HepG2 (cell line): ENCODE data around the gene ZCCHC24. TPM values are rescaled to one million over a fixed set of nuclear protein-coding genes. Genes with fewer than 3 reads are reported as not detected.
A peak's percentile ranks its signal among the peaks of the same experiment; 100 is the strongest.

ENCODE experiments used
- EED ChIP-seq: sonication (generic); formaldehyde crosslinking; IDR thresholded peaks from 2 replicates; pipeline ENCODE4 v1.5.0; 2020; ENCODE audit warnings: mild to moderate bottlenecking, missing genetic modification reagents
- ELF3 ChIP-seq: IDR thresholded peaks from 2 replicates; pipeline ENCODE4 v1.6.1; 2016; ENCODE audit warnings: missing genetic modification reagents, missing compliant biosample characterization
- FOXP1 ChIP-seq, 2 experiments: fragments of 450-650 bp in 1 of 2; IDR thresholded peaks; 2 replicates each; pipeline ENCODE4 v1.6.1; 2017 to 2018; ENCODE audit warnings: antibody characterized with exemption in 1 of 2
- HHEX ChIP-seq: IDR thresholded peaks from 2 replicates; pipeline ENCODE4 v1.6.1; 2016; ENCODE audit warnings: control low read depth
- MAZ ChIP-seq, 2 experiments: sonication (generic) in 1 of 2; formaldehyde crosslinking in 1 of 2; IDR thresholded peaks; 2 replicates each; pipeline versions ENCODE4 v1.5.0 to v1.6.1; 2012 to 2020; ENCODE audit warnings: low read depth in 2 of 2, mild to moderate bottlenecking in 2 of 2, borderline replicate concordance in 1 of 2, improper control_type of control experiment in 1 of 2, low read length in 1 of 2, missing genetic modification reagents in 1 of 2, moderate library complexity in 1 of 2
- MIER2 ChIP-seq: IDR thresholded peaks from 2 replicates; pipeline ENCODE4 v1.6.1; 2016; ENCODE audit warnings: missing biosample characterization, missing genetic modification reagents
- NR2F6 ChIP-seq, 2 experiments: IDR thresholded peaks; 2 replicates each; pipeline ENCODE4 v1.6.1; 2016; ENCODE audit warnings: antibody characterized with exemption in 1 of 2, mild to moderate bottlenecking in 1 of 2
- PTBP1 ChIP-seq: fragments of 200-400 bp; formaldehyde crosslinking; IDR thresholded peaks from 2 replicates; pipeline ENCODE4 v1.6.1; 2018; ENCODE audit warnings: low read length, low read depth; ENCODE audit not compliant: poor library complexity, severe bottlenecking
- RBAK ChIP-seq: sonication (generic); formaldehyde crosslinking; IDR thresholded peaks from 2 replicates; pipeline ENCODE4 v1.5.1; 2020; ENCODE audit warnings: mild to moderate bottlenecking, missing genetic modification reagents
- SALL1 ChIP-seq: sonication (generic); formaldehyde crosslinking; IDR thresholded peaks from 2 replicates; pipeline ENCODE4 v1.8.0; 2022; ENCODE audit warnings: mild to moderate bottlenecking, missing genetic modification reagents
- STAG1 ChIP-seq: sonication (generic); formaldehyde crosslinking; IDR thresholded peaks from 2 replicates; pipeline ENCODE4 v1.4.0; 2020; ENCODE audit warnings: missing genetic modification reagents
- ZFYVE20 ChIP-seq: sonication (generic); formaldehyde crosslinking; IDR thresholded peaks from 2 replicates; pipeline ENCODE4 v1.8.0; 2023; ENCODE audit warnings: low read depth, mild to moderate bottlenecking, moderate library complexity, missing genetic modification reagents, borderline replicate concordance
- ZNF160 ChIP-seq: sonication (generic); formaldehyde crosslinking; IDR thresholded peaks from 2 replicates; pipeline ENCODE4 v1.8.0; 2022; ENCODE audit warnings: mild to moderate bottlenecking, inconsistent platforms, missing genetic modification reagents
- ZNF234 ChIP-seq: sonication (generic); formaldehyde crosslinking; conservative IDR thresholded peaks from 2 replicates; pipeline ENCODE4 v1.5.1; 2020; ENCODE audit warnings: mild to moderate bottlenecking, missing genetic modification reagents
- ZNF282 ChIP-seq: fragments of 450-650 bp; IDR thresholded peaks from 2 replicates; pipeline ENCODE4 v1.6.1; 2018; ENCODE audit not compliant: partially characterized antibody
- ZNF644 ChIP-seq: IDR thresholded peaks from 2 replicates; pipeline ENCODE4 v1.6.1; 2016; ENCODE audit warnings: low read depth
- ZNF749 ChIP-seq: sonication (generic); formaldehyde crosslinking; IDR thresholded peaks from 2 replicates; pipeline ENCODE4 v1.8.0; 2022; ENCODE audit warnings: mild to moderate bottlenecking, missing genetic modification reagents, moderate library complexity, borderline replicate concordance
- ZNF773 ChIP-seq: sonication (generic); formaldehyde crosslinking; IDR thresholded peaks from 2 replicates; pipeline ENCODE4 v1.4.0; 2020; ENCODE audit warnings: missing genetic modification reagents, borderline replicate concordance
- ZNF792 ChIP-seq: IDR thresholded peaks from 2 replicates; pipeline ENCODE4 v1.6.1; 2016
- ZSCAN30 ChIP-seq: sonication (generic); formaldehyde crosslinking; IDR thresholded peaks from 2 replicates; pipeline ENCODE4 v1.5.0; 2020; ENCODE audit warnings: mild to moderate bottlenecking, missing genetic modification reagents
- polyA plus RNA-seq, 8 experiments: library from polyadenylated mRNA; depleted of rRNA in 3 of 8; stranded (reverse) in 7 of 8; unstranded in 1 of 8; fragments of >200 nt; fragmentation: Illumina TruSeq in 4 of 8; extraction: Trizol in 4 of 8; gene quantifications; 2 replicates each; pipeline versions ENCODE4 v1.2.1 to v1.2.3, GENCODE V29; 2011 to 2016; ENCODE audit warnings: low read depth in 4 of 8, missing spikeins in 1 of 8, mixed read lengths in 1 of 8; ENCODE audit not compliant: insufficient read depth in 1 of 8
- total RNA-seq, 5 experiments: library from RNA; depleted of rRNA; stranded (reverse); fragments of >200 nt; fragmentation: Illumina TruSeq; extraction: Trizol; gene quantifications; 2 replicates each; pipeline ENCODE4 v1.2.3, GENCODE V29; 2016; ENCODE audit warnings: low read depth in 1 of 5
- TF ChIP-seq, protein P1 (sequence below): IDR thresholded peaks from 2 replicates; pipeline ENCODE4 v1.6.1; 2012; ENCODE audit warnings: low read depth, low read length, improper control_type of control experiment
- TF ChIP-seq, protein P2 (sequence below): sonication (generic); formaldehyde crosslinking; IDR thresholded peaks from 2 replicates; pipeline ENCODE4 v1.4.0; 2020; ENCODE audit warnings: missing genetic modification reagents
- TF ChIP-seq, protein P3 (sequence below): sonication (generic); formaldehyde crosslinking; conservative IDR thresholded peaks from 2 replicates; pipeline ENCODE4 v1.4.0; 2020; ENCODE audit warnings: mild to moderate bottlenecking, missing genetic modification reagents, moderate library complexity

ZCCHC24 gene
- total and polyA plus RNA-seq, 2 of the 13 experiments (the other 11 are each of a cell fraction or from before 2014, with no cell fraction given) = 3.1 to 7.9 TPM

DNA sequence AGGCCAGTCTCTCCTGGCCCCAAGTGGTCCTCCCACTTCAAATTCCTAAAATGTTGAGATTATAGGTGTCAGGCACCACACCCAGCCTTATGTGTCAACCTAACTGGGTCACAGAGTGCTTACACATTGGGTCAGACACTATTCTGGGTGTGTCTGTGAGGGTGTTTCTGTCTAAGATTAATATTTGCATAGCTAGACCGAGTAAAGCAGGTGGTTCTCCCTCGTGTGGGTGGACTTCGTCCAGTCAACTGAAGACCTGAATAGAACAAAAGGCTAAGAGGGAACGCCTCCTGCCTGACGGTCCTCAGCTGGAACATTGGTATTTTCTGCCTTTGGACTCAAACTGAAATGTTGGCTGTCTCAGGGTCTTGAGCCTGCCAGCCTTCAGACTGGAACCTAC lies 86.6 kb downstream of the ZCCHC24 start (continued):
- peak; percentile 25; the same call in 1 of the 2 replicates for TF ChIP-seq STAG1
- TF ChIP-seq ZNF792 (CRISPR knock-in tag) = no peak
- TF ChIP-seq, protein P1, sequence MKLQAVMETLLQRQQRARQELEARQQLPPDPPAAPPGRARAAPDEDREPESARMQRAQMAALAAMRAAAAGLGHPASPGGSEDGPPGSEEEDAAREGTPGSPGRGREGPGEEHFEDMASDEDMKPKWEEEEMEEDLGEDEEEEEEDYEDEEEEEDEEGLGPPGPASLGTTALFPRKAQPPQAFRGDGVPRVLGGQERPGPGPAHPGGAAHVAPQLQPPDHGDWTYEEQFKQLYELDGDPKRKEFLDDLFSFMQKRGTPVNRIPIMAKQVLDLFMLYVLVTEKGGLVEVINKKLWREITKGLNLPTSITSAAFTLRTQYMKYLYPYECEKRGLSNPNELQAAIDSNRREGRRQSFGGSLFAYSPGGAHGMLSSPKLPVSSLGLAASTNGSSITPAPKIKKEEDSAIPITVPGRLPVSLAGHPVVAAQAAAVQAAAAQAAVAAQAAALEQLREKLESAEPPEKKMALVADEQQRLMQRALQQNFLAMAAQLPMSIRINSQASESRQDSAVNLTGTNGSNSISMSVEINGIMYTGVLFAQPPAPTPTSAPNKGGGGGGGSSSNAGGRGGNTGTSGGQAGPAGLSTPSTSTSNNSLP = no peak
- TF ChIP-seq NR2F6 (IDR thresholded peaks at IDR 0.05) = no peak
- peak; percentile 45; the same call in 1 of the 2 replicates for TF ChIP-seq NR2F6 (CRISPR knock-in tag; IDR thresholded peaks at IDR 0.05)
- no peak; the same call in 1 of the 2 replicates for TF ChIP-seq MIER2 (CRISPR knock-in tag)
- no peak for TF ChIP-seq HHEX (CRISPR knock-in tag)
- TF ChIP-seq ZNF282 = no peak
- no peak for TF ChIP-seq ZNF160 (CRISPR knock-in tag)
- peak; percentile 77 for TF ChIP-seq SALL1
- no peak for TF ChIP-seq ZNF234 (CRISPR knock-in tag)
- TF ChIP-seq ZNF773 (CRISPR knock-in tag) = no peak
- no peak for TF ChIP-seq MAZ (IDR thresholded peaks at IDR 0.05; ENCODE audit: borderline replicate concordance, low read depth, low read length)
- no peak for TF ChIP-seq MAZ (CRISPR knock-in tag; IDR thresholded peaks at IDR 0.05; ENCODE audit: low read depth)
- no peak for TF ChIP-seq PTBP1
- TF ChIP-seq, protein P2, sequence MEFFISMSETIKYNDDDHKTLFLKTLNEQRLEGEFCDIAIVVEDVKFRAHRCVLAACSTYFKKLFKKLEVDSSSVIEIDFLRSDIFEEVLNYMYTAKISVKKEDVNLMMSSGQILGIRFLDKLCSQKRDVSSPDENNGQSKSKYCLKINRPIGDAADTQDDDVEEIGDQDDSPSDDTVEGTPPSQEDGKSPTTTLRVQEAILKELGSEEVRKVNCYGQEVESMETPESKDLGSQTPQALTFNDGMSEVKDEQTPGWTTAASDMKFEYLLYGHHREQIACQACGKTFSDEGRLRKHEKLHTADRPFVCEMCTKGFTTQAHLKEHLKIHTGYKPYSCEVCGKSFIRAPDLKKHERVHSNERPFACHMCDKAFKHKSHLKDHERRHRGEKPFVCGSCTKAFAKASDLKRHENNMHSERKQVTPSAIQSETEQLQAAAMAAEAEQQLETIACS (CRISPR knock-in tag) = no peak
- no peak for TF ChIP-seq ZFYVE20
- no peak for TF ChIP-seq EED
- TF ChIP-seq, protein P3, sequence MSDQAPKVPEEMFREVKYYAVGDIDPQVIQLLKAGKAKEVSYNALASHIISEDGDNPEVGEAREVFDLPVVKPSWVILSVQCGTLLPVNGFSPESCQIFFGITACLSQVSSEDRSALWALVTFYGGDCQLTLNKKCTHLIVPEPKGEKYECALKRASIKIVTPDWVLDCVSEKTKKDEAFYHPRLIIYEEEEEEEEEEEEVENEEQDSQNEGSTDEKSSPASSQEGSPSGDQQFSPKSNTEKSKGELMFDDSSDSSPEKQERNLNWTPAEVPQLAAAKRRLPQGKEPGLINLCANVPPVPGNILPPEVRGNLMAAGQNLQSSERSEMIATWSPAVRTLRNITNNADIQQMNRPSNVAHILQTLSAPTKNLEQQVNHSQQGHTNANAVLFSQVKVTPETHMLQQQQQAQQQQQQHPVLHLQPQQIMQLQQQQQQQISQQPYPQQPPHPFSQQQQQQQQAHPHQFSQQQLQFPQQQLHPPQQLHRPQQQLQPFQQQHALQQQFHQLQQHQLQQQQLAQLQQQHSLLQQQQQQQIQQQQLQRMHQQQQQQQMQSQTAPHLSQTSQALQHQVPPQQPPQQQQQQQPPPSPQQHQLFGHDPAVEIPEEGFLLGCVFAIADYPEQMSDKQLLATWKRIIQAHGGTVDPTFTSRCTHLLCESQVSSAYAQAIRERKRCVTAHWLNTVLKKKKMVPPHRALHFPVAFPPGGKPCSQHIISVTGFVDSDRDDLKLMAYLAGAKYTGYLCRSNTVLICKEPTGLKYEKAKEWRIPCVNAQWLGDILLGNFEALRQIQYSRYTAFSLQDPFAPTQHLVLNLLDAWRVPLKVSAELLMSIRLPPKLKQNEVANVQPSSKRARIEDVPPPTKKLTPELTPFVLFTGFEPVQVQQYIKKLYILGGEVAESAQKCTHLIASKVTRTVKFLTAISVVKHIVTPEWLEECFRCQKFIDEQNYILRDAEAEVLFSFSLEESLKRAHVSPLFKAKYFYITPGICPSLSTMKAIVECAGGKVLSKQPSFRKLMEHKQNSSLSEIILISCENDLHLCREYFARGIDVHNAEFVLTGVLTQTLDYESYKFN (CRISPR knock-in tag) = peak; percentile 73
- no peak for TF ChIP-seq FOXP1 (IDR thresholded peaks at IDR 0.05)
- TF ChIP-seq FOXP1 (CRISPR knock-in tag; IDR thresholded peaks at IDR 0.05) = 0 out of 2 replicates have a peak, but pooled peaks have one; percentile 40
- no peak for TF ChIP-seq ZSCAN30 (CRISPR knock-in tag)
- TF ChIP-seq ZNF644 (CRISPR knock-in tag) = 0 out of 2 replicates have a peak, but pooled peaks have one; percentile 13
- no peak for TF ChIP-seq ZNF749 (CRISPR knock-in tag)
- 0 out of 2 replicates have a peak, but pooled peaks have one; percentile 25 for TF ChIP-seq ELF3 (CRISPR knock-in tag)
- TF ChIP-seq RBAK (CRISPR knock-in tag) = no peak
